Sigmoid colon (tissue), 7 donors: Measurements from ENCODE around the gene AMFR. TPM values are rescaled to one million over a fixed set of nuclear protein-coding genes. Genes with fewer than 3 reads are reported as not detected.
"Not testable (repeated sequence)": the region's sequence is repeated elsewhere in the genome, so short reads cannot be mapped to it uniquely, and the experiment has no call there.

Experiments used
- DNase-seq: peaks from one replicate; pipeline ENCODE4 v3.0.0-alpha.2; 2019
- H3K27ac ChIP-seq, 4 donors: fragments of 200-600 bp; sonication (generic); one replicate each; pipeline ENCODE4 v1.5.1; 2016 to 2019; ENCODE audit warnings: mild to moderate bottlenecking in 1 of 4
- H3K27me3 ChIP-seq, 3 donors: fragments of 200-600 bp; sonication (generic); one replicate each; pipeline ENCODE4 v1.5.1; 2019; ENCODE audit warnings: mild to moderate bottlenecking in 1 of 3
- H3K36me3 ChIP-seq, 4 donors: fragments of 200-600 bp; sonication (generic); one replicate each; pipeline ENCODE4 v1.5.1; 2016 to 2019
- H3K4me1 ChIP-seq, 4 donors: fragments of 200-600 bp; sonication (generic); one replicate each; pipeline ENCODE4 v1.5.1; 2017 to 2019
- H3K4me3 ChIP-seq, 4 donors: fragments of 200-600 bp; sonication (generic); one replicate each; pipeline ENCODE4 v1.5.1; 2017 to 2019; ENCODE audit warnings: mild to moderate bottlenecking in 2 of 4, moderate library complexity in 1 of 4
- H3K9me3 ChIP-seq, 4 donors: fragments of 200-600 bp in 3 of 4; sonication (generic) in 3 of 4; one replicate each; pipeline versions ENCODE4 v1.5.1 to v1.6.1; 2013 to 2019
- CTCF ChIP-seq, 4 experiments: fragments of 450-650 bp in 3 of 4; fragments of 200-600 bp in 1 of 4; IDR thresholded peaks; one replicate each; pipeline ENCODE4 v1.5.1; 2016 to 2019; ENCODE audit warnings: antibody characterized with exemption in 4 of 4, mild to moderate bottlenecking in 3 of 4, moderate library complexity in 2 of 4
- EP300 ChIP-seq, 4 donors: sonication (generic); formaldehyde crosslinking; IDR thresholded peaks; one replicate each; pipeline ENCODE4 v1.6.1; 2017; ENCODE audit warnings: antibody characterized with exemption in 4 of 4
- POLR2A ChIP-seq, 2 donors: fragments of 450-650 bp; IDR thresholded peaks; one replicate each; pipeline ENCODE4 v1.6.1; 2016; ENCODE audit warnings: antibody characterized with exemption in 2 of 2, mild to moderate bottlenecking in 2 of 2, moderate library complexity in 2 of 2
- POLR2AphosphoS5 ChIP-seq, 4 donors: sonication (generic); formaldehyde crosslinking; IDR thresholded peaks; one replicate each; pipeline ENCODE4 v1.6.1; 2017; ENCODE audit warnings: antibody characterized with exemption in 4 of 4
- WGBS, 2 donors: extraction: QIAGEN DNeasy Blood & Tissue Kit; methylation state at CpG; one replicate each; pipeline ENCODE4 v1.1.7; 2013; 5-methylcytosine and 5-hydroxymethylcytosine counted together
- intact Hi-C: fragments of 100-400 bp; cut with DNase I; formaldehyde crosslinking; loops from one replicate; pipeline ENCODE4 v1.15.1; 2023
- polyA plus RNA-seq, 3 donors: library from polyadenylated mRNA; stranded (reverse); fragments of 200-250 nt; gene quantifications; one replicate each; pipeline ENCODE4 v1.2.3, GENCODE V29; 2013
- total RNA-seq, 4 donors: library from RNA; depleted of rRNA; stranded (reverse); fragments of >200 nt; gene quantifications; one replicate each; pipeline ENCODE4 v1.1.0, GENCODE V29; 2016
- donor health status: healthy with polysubstance abuse.
- donor health status: Bipolar disorder and iron deficiency.
- donor health status: healthy.

AMFR gene
- total and polyA plus RNA-seq, 7 donors = 22.4 to 201 (median 111) TPM

DNA sequence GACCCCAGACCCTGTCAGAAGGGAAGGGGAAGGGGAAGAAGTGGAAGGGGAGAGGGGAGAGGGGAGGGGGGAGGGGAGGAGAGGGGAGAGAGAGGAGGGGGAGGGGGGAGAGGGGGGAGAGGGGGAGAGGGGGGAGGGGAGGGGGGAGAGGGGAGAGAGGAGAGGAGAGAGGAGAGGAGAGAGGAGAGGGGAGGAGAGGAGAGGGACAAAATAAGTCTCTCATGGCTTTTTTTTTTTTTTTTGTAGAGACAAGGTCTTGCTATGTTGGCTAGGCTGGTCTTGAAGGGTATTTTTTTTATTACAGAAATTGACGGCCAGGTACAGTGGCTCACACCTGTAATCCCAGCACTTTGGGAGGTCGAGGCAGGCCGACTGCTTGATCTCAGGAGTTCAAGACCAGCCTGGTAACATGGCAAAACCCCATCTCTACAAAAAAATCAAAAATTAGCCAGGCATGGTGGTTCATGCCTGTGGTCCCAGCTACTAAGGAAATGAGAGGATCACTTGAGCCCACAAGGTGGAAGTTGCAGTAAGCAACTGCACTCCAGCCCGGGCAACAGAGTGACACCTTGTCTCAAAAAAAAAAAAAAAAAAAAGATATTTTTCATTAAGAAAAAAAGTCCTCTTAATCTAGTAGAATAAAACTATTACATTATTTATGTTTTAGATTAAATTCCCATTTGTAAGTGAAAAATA lies 19.2 kb downstream of the AMFR start:
- Histone ChIP-seq H3K9me3 (no peaks in the 10 kb centered on the region), H3K27me3 (no peaks in the 10 kb centered on the region), H3K36me3 (peaks cover 18 to 85% (median 44%) of the 10 kb centered on the region in 4 donors), H3K4me3 (no peak overlapping the region), H3K4me1 (no peaks in the 10 kb centered on the region), H3K27ac (no peak overlapping the region)
- TF ChIP-seq POLR2A (IDR thresholded peaks at IDR 0.05) (no peak), EP300 (IDR thresholded peaks at IDR 0.05) (no peak), POLR2AphosphoS5 (IDR thresholded peaks at IDR 0.05) (no peak), CTCF (IDR thresholded peaks at IDR 0.05) (no peak)
- no peak for DNase-seq
- WGBS, 2 donors = 72 to 84% methylated on average over 4 of the region's 4 CpGs
- intact Hi-C loops = no loop called here

DNA sequence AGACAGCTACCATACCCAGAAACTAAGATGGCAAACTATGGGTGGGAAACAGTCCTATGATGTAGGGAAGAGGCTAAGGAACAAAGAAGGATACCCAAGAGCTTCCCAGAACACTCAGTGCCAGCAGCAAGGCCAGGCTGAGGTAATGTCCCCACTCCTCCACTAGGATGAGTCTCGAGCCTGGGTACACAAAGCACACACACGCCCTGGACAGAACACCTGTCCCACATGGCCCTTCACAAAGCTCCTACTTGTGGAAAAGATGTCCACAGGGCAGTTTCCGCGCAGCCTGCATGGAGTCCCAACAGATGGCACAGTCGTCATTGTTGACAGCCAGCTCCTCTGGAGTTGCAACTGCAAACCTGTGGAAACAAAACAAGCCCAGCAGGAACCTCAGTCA lies 23.9 kb downstream of the AMFR start:
- DNase-seq = no peak
- Histone ChIP-seq H3K9me3 (no peaks in the 10 kb centered on the region), H3K27me3 (no peaks in the 10 kb centered on the region), H3K4me3 (no peak overlapping the region), H3K36me3 (peaks cover 31 to 73% (median 36%) of the 10 kb centered on the region in 4 donors), H3K27ac (no peak overlapping the region), H3K4me1 (no peaks in the 10 kb centered on the region)
- TF ChIP-seq EP300 (IDR thresholded peaks at IDR 0.05) (no peak), POLR2A (IDR thresholded peaks at IDR 0.05) (no peak), CTCF (IDR thresholded peaks at IDR 0.05) (no peak), POLR2AphosphoS5 (IDR thresholded peaks at IDR 0.05) (no peak)
- WGBS, 2 donors = 78 to 86% methylated on average over 5 of the region's 5 CpGs
- intact Hi-C loops = no loop called here

GRCh38 chr16:56400458-56400857 lies 24.9 kb downstream of the AMFR start:
- intact Hi-C loops = no loop called here
- Histone ChIP-seq H3K4me1 (no peaks in the 10 kb centered on the region), H3K27me3 (no peaks in the 10 kb centered on the region), H3K27ac (no peak overlapping the region), H3K4me3 (no peak overlapping the region), H3K36me3 (peaks cover 31 to 69% (median 36%) of the 10 kb centered on the region in 4 donors), H3K9me3 (no peaks in the 10 kb centered on the region)
- TF ChIP-seq EP300 (IDR thresholded peaks at IDR 0.05) (no peak), CTCF (IDR thresholded peaks at IDR 0.05) (no peak), POLR2A (IDR thresholded peaks at IDR 0.05) (no peak), POLR2AphosphoS5 (IDR thresholded peaks at IDR 0.05) (no peak)
- WGBS, 2 donors = 77 to 80% methylated on average over 5 of the region's 5 CpGs
- no peak for DNase-seq

GRCh38 chr16:56399486-56399885 lies 25.9 kb downstream of the AMFR start:
- no peaks in the 10 kb centered on the region for H3K9me3 ChIP-seq
- TF ChIP-seq CTCF (IDR thresholded peaks at IDR 0.05) (no peak), POLR2A (IDR thresholded peaks at IDR 0.05) (no peak), EP300 (IDR thresholded peaks at IDR 0.05) (no peak), POLR2AphosphoS5 (IDR thresholded peaks at IDR 0.05) (no peak)
- H3K27ac ChIP-seq = no peak overlapping the region
- intact Hi-C loops = no loop called here
- no peak overlapping the region for H3K4me3 ChIP-seq
- 92 to 93% methylated on average over 2 of the region's 2 CpGs for WGBS, 2 donors
- H3K4me1 ChIP-seq = no peaks in the 10 kb centered on the region
- H3K36me3 ChIP-seq = peaks cover 31 to 59% (median 33%) of the 10 kb centered on the region in 4 donors
- no peak for DNase-seq
- no peaks in the 10 kb centered on the region for H3K27me3 ChIP-seq

- 75 to 84% methylated on average over 2 of the region's 2 CpGs for WGBS, 2 donors
- H3K9me3 ChIP-seq = no peaks in the 10 kb centered on the region
- no peaks in the 10 kb centered on the region for H3K4me1 ChIP-seq
- H3K36me3 ChIP-seq = peaks cover 28 to 55% (median 30%) of the 10 kb centered on the region in 4 donors
- no peak overlapping the region for H3K27ac ChIP-seq
- intact Hi-C loops = no loop called here
- no peak for DNase-seq
- no peak for TF ChIP-seq POLR2A (IDR thresholded peaks at IDR 0.05)
- no peak for TF ChIP-seq POLR2AphosphoS5 (IDR thresholded peaks at IDR 0.05)
- TF ChIP-seq EP300 (IDR thresholded peaks at IDR 0.05) = no peak
- TF ChIP-seq CTCF (IDR thresholded peaks at IDR 0.05) = no peak
- H3K4me3 ChIP-seq = no peak overlapping the region
- H3K27me3 ChIP-seq = no peaks in the 10 kb centered on the region
Observed at GRCh38 chr16:56399047-56399446, 26.3 kb downstream of the AMFR start.

GRCh38 chr16:56396724-56397123 lies 28.6 kb downstream of the AMFR start:
- H3K4me1 ChIP-seq, intact Hi-C loops, H3K27ac ChIP-seq, DNase-seq, H3K27me3 ChIP-seq, H3K9me3 ChIP-seq, H3K4me3 ChIP-seq: not testable (repeated sequence)
- WGBS, 2 donors = 79 to 96% methylated on average over 3 of the region's 3 CpGs
- peaks cover 10 to 34% (median 16%) of the 10 kb centered on the region in 4 donors for H3K36me3 ChIP-seq
